ENCODE results near the gene RNF26. TPM values are rescaled to one million over a fixed set of nuclear protein-coding genes. Genes with fewer than 3 reads are reported as not detected.
A peak's percentile ranks its signal among the peaks of the same experiment; 100 is the strongest.

Gene RNF26
- total and polyA plus RNA-seq, 4 donors: 8.2 to 25.4 (median 13.6) TPM

DNA sequence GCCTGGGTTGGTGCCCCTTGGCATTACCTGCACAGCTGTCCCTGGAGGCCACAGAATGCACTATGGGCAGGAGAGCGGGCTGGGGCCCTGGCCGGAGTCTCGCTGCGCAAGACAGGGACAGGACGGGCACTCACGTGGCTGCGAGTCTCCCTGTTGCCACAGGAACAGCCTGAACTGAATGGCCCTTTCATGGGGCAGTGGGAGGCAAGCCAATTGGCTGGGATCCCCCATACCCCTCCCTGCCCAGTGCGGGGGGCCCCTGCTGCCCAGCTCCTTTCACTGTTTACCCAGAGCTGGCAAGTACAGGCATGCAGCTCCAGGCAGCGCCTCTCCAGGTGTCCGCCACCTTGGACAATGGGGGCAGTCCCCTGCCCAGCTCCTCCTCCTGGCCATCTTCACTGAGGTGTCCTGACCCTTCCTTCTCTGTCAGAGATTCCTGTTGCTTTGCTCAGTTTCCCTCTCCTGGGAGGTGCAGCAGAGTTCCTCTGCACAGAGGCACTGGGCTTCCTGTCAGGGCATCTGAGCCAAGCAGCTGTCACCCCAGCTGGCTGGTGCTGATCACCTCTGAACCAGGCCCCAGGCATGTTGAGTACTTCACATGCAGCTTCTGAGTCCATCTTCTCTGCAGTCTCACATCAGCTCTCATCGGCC lies 42.0 kb downstream of the RNF26 start:
- H3K27me3 ChIP-seq (ENCODE audit: control insufficient read depth in 3 of 3, insufficient read depth in 3 of 3, low read length in 2 of 3): no peaks in the 10 kb centered on the region
- no peak overlapping the region for H3K9ac ChIP-seq (ENCODE audit: insufficient read depth in 1 of 2, low read length in 2 of 2)
- TF ChIP-seq, protein P1, sequence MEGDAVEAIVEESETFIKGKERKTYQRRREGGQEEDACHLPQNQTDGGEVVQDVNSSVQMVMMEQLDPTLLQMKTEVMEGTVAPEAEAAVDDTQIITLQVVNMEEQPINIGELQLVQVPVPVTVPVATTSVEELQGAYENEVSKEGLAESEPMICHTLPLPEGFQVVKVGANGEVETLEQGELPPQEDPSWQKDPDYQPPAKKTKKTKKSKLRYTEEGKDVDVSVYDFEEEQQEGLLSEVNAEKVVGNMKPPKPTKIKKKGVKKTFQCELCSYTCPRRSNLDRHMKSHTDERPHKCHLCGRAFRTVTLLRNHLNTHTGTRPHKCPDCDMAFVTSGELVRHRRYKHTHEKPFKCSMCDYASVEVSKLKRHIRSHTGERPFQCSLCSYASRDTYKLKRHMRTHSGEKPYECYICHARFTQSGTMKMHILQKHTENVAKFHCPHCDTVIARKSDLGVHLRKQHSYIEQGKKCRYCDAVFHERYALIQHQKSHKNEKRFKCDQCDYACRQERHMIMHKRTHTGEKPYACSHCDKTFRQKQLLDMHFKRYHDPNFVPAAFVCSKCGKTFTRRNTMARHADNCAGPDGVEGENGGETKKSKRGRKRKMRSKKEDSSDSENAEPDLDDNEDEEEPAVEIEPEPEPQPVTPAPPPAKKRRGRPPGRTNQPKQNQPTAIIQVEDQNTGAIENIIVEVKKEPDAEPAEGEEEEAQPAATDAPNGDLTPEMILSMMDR (IDR thresholded peaks at IDR 0.05; ENCODE audit: control extremely low read depth, extremely low read depth): no peak
- H3K4me1 ChIP-seq (ENCODE audit: control insufficient read depth in 5 of 5, insufficient read depth in 5 of 5, low read length in 5 of 5): peaks cover 0 to 33% (median 8%) of the 10 kb centered on the region in 5 donors
- no peak for ATAC-seq (ENCODE audit: insufficient read depth, low FRiP score)
- DNase-seq: peak; percentile 42 to 73 (median 72)
- H3K4me3 ChIP-seq: no peak overlapping the region
- H3K36me3 ChIP-seq (ENCODE audit: control insufficient read depth in 4 of 4, insufficient read depth in 4 of 4, low read length in 4 of 4): no peaks in the 10 kb centered on the region
- H3K9me3 ChIP-seq (ENCODE audit: control insufficient read depth in 4 of 4, insufficient read depth in 3 of 4, low read length in 3 of 4): no peaks in the 10 kb centered on the region
- WGBS, 2 donors: 66 to 84% methylated on average over 11 of the region's 11 CpGs
- peak overlapping the region in 1 of 2 donors; percentile 81 for H3K27ac ChIP-seq (ENCODE audit: low read depth in 1 of 2, low read length in 1 of 2)

DNA sequence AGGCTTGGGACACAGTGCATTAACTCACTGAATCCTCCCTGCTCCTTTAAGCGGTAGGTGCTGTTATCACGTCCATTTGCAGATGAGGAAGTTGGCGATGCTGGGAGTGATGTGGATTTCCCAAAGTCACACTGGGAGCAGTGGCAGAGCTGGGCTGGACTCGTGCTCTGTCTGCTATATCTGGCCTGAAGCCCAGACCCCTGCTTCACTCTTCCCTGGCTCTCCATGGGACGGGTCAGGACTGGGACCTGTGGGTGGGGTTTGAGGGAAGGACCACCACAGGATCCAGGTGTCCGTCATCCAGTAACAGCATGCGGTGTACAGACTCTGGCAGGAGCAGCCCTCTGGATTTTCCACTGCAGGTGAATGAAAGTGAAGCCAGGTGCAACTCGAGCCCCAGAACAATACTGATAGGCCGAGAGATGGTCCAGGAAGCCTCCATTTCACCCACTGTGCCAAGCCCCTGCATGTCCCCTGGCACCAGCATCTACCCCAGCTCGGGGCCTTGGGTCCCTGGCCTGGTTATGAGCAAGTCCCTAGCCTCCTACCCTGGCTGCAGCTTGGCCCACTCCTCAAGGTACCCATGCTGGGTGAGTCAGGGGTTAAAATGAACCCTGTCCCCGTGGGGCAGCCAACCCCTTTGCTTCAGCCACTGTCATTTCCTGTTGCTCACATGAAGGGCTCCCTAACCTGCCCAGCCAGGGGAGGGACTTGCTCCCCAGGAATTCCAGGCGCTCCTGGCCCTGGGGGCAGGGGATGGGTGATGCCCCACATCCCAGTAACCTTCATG lies 43.0 kb downstream of the RNF26 start:
- no peak for ATAC-seq (ENCODE audit: insufficient read depth, low FRiP score)
- H3K9ac ChIP-seq (ENCODE audit: insufficient read depth in 1 of 2, low read length in 2 of 2): no peak overlapping the region
- H3K36me3 ChIP-seq (ENCODE audit: control insufficient read depth in 4 of 4, insufficient read depth in 4 of 4, low read length in 4 of 4): no peaks in the 10 kb centered on the region
- H3K4me1 ChIP-seq (ENCODE audit: control insufficient read depth in 5 of 5, insufficient read depth in 5 of 5, low read length in 5 of 5): peaks cover 0 to 39% (median 14%) of the 10 kb centered on the region in 5 donors
- H3K4me3 ChIP-seq: no peak overlapping the region
- TF ChIP-seq, protein P1 (IDR thresholded peaks at IDR 0.05; ENCODE audit: control extremely low read depth, extremely low read depth): no peak
- WGBS, 2 donors: 63% methylated on average over 12 of the region's 12 CpGs
- DNase-seq: no peak
- no peaks in the 10 kb centered on the region for H3K9me3 ChIP-seq (ENCODE audit: control insufficient read depth in 4 of 4, insufficient read depth in 3 of 4, low read length in 3 of 4)
- peak overlapping the region in 1 of 2 donors; percentile 98 for H3K27ac ChIP-seq (ENCODE audit: low read depth in 1 of 2, low read length in 1 of 2)
- H3K27me3 ChIP-seq (ENCODE audit: control insufficient read depth in 3 of 3, insufficient read depth in 3 of 3, low read length in 2 of 3): peaks cover 0 to 5% (median 0%) of the 10 kb centered on the region in 3 donors

DNA sequence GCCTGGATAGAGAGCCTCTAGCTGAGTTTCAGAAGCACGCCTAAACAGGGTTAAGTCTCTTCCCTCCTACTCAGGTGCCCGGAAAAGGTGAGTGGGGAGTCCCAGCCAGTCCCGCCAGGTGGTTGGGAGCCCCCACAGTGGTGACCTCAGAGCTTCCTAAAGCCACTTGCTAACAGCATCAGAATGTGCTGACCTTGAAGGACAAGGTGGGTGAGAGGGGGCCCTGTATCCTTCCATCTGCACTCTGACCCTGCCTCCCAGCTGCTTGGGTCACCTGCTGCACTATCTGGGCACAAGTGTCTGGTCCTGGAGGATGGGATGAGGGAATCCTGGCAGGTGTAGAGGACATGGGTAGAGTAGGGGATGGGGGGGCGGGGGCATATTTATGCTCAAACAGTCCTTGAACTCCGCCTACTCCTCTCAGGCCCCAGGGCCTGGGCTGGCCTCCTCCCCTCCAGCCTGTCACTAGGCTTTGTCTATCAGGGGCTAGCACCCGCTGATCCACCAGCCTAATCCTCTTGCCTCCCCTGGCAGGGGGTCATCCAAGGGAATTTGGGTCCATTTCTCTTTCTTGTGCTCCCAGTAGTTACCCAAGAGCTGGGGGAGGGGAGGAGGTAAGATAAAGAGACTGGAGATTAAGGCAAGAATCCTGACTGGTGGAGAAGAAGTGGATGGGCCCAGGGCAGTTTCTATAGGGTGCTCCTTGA lies 43.8 kb downstream of the RNF26 start:
- WGBS, 2 donors: 74 to 81% methylated on average over 6 of the region's 6 CpGs
- no peak for ATAC-seq (ENCODE audit: insufficient read depth, low FRiP score)
- H3K4me1 ChIP-seq (ENCODE audit: control insufficient read depth in 5 of 5, insufficient read depth in 5 of 5, low read length in 5 of 5): peaks cover 0 to 40% (median 14%) of the 10 kb centered on the region in 5 donors

More for the DNA sequence above, 43.8 kb downstream of the RNF26 start:
- no peaks in the 10 kb centered on the region for H3K36me3 ChIP-seq (ENCODE audit: control insufficient read depth in 4 of 4, insufficient read depth in 4 of 4, low read length in 4 of 4)
- no peak for DNase-seq
- H3K27me3 ChIP-seq (ENCODE audit: control insufficient read depth in 3 of 3, insufficient read depth in 3 of 3, low read length in 2 of 3): peaks cover 0 to 6% (median 0%) of the 10 kb centered on the region in 3 donors
- no peak overlapping the region for H3K9ac ChIP-seq (ENCODE audit: insufficient read depth in 1 of 2, low read length in 2 of 2)
- no peaks in the 10 kb centered on the region for H3K9me3 ChIP-seq (ENCODE audit: control insufficient read depth in 4 of 4, insufficient read depth in 3 of 4, low read length in 3 of 4)
- TF ChIP-seq, protein P1 (IDR thresholded peaks at IDR 0.05; ENCODE audit: control extremely low read depth, extremely low read depth): no peak
- H3K27ac ChIP-seq (ENCODE audit: low read depth in 1 of 2, low read length in 1 of 2): peak overlapping the region in 1 of 2 donors; percentile 98
- H3K4me3 ChIP-seq: no peak overlapping the region
